ENCODE results near the gene ETS1.

DNA sequence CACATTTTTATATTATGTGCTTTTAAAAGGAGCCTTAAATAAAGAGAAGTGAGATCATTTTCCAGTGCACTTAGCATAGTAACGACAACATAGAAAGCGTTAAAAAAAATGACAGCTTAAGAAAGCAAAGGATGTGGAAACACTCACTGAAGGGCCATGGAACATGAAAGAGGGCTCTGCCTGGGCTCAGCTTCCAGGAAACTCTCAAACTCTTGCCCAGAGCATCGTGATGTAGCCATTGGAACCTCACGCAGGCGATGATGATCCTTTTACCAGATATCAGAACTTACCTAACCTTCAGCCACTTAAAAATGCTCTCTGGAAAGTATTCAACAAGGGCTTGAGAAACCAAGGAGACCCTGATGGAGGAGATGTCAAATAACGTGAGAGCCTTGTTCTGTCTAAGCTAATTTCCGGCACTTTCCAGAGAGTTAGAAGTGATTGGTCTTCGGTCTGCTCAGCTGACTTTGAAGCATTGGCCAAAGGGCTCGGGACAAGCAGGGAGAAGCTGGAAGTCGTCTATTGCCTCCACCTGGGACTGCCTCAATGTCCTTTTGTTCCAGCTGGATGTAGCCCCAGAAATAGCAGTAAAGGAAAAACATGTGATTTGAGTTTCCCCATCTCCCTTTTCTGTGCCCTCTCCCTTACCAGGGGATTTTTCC lies 21.5 kb upstream of the ETS1 start:
- TF ChIP-seq EZH2 (IDR thresholded peaks at IDR 0.05) (no peak), POLR2AphosphoS5 (IDR thresholded peaks at IDR 0.05; ENCODE audit: borderline replicate concordance, low read depth, low read length) (no peak)

All from SK-N-MC (cell line).